DOHH2 (cell line): ENCODE data around the gene SPRTN.

Experiments
- EZH2phosphoT487 ChIP-seq: fragments of 200-600 bp; sonication (generic); IDR thresholded peaks from 2 replicates; pipeline ENCODE4 v1.6.1; 2017; ENCODE audit warnings: borderline replicate concordance, mild to moderate bottlenecking, antibody characterized with exemption, low read length, moderate library complexity, mixed read lengths
- TF ChIP-seq, protein P1 (sequence below): fragments of 200-600 bp; sonication (generic); IDR thresholded peaks from one replicate; pipeline ENCODE4 v1.5.1; 2014; ENCODE audit warnings: antibody characterized with exemption, mild to moderate bottlenecking, low read depth, low read length; ENCODE audit not compliant: poor library complexity, severe bottlenecking

DNA sequence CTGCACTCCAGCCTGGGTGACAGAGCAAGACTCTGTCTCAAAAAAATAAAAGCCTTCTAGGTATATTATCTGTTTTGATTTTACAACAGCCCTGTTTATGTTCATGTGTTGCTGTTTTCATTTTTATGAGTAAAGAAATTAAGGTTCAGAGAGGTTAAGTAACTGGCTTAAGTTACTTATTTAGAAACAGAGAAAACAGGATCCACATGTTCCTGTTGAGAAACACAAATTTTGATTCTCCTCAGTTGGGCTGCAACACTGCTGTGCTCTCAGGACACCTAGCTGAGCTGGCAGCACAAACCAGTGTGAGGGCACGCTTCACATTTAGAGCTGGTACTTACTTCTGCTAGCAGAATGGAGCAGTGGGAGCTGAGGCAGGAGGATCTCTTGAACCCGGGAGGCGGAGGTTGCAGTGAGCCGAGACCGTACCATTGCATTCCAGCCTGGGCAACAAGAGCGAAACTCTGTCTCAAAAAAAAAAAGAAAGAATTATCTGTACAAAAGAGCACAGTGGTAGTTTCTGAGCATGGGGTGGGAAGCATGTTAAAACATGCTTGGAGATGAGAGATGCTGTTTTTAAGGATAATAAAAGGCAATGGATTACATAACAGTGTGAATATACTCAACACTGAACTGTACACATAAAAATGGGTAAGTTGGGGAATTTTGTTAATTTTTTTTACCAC lies 2.4 kb downstream of the SPRTN start:
- TF ChIP-seq, protein P1, sequence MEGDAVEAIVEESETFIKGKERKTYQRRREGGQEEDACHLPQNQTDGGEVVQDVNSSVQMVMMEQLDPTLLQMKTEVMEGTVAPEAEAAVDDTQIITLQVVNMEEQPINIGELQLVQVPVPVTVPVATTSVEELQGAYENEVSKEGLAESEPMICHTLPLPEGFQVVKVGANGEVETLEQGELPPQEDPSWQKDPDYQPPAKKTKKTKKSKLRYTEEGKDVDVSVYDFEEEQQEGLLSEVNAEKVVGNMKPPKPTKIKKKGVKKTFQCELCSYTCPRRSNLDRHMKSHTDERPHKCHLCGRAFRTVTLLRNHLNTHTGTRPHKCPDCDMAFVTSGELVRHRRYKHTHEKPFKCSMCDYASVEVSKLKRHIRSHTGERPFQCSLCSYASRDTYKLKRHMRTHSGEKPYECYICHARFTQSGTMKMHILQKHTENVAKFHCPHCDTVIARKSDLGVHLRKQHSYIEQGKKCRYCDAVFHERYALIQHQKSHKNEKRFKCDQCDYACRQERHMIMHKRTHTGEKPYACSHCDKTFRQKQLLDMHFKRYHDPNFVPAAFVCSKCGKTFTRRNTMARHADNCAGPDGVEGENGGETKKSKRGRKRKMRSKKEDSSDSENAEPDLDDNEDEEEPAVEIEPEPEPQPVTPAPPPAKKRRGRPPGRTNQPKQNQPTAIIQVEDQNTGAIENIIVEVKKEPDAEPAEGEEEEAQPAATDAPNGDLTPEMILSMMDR = no peak
- TF ChIP-seq EZH2phosphoT487 = no peak
